SK-N-SH treated with all-trans-retinoic acid at 6 μM for 48 hours (cell line): ENCODE results near the gene CCDC38.

Experiments used
- ATAC-seq: fragments of 200-7000 bp; cut with Tn5 transposase; 3 replicates; pipeline ENCODE4 v1.9.1; 2020; ENCODE audit warnings: mild to moderate bottlenecking, moderate library complexity
- ARNTL ChIP-seq: fragments of 450-650 bp; formaldehyde crosslinking; IDR thresholded peaks from 2 replicates; pipeline ENCODE4 v1.5.0; 2020; ENCODE audit warnings: low read depth, mild to moderate bottlenecking, moderate library complexity, borderline replicate concordance
- BACH2 ChIP-seq: fragments of 250-450 bp; sonication (Bioruptor Pico); IDR thresholded peaks from 2 replicates; pipeline ENCODE4 v1.9.0; 2021; ENCODE audit warnings: mild to moderate bottlenecking, borderline replicate concordance
- CREB5 ChIP-seq: fragments of 250-450 bp; sonication (Bioruptor Pico); IDR thresholded peaks from 2 replicates; pipeline ENCODE4 v1.5.1; 2020; ENCODE audit warnings: low read depth, mild to moderate bottlenecking, moderate library complexity
- CSDC2 ChIP-seq: fragments of 250-450 bp; sonication (Bioruptor Pico); IDR thresholded peaks from 2 replicates; pipeline ENCODE4 v1.5.0; 2020; ENCODE audit warnings: mild to moderate bottlenecking, moderate library complexity
- CSRNP3 ChIP-seq: fragments of 250-450 bp; sonication (Bioruptor Pico); IDR thresholded peaks from 2 replicates; pipeline ENCODE4 v1.5.1; 2021; ENCODE audit warnings: mild to moderate bottlenecking, moderate library complexity
- ESRRG ChIP-seq: fragments of 250-450 bp; sonication (Bioruptor Pico); IDR thresholded peaks from 2 replicates; pipeline ENCODE4 v1.6.1; 2021; ENCODE audit warnings: mild to moderate bottlenecking
- ISL1 ChIP-seq: fragments of 250-450 bp; sonication (Bioruptor Pico); IDR thresholded peaks from 2 replicates; pipeline ENCODE4 v2.1.2; 2022; ENCODE audit warnings: mild to moderate bottlenecking, moderate library complexity
- POU6F1 ChIP-seq: fragments of 250-450 bp; sonication (Bioruptor Pico); IDR thresholded peaks from 2 replicates; pipeline ENCODE4 v1.8.0; 2021; ENCODE audit warnings: low read depth, mild to moderate bottlenecking, moderate library complexity, borderline replicate concordance
- PPARA ChIP-seq: fragments of 250-450 bp; sonication (Bioruptor Pico); IDR thresholded peaks from 2 replicates; pipeline ENCODE4 v1.5.0; 2020; ENCODE audit warnings: mild to moderate bottlenecking, borderline replicate concordance
- RARB ChIP-seq: fragments of 250-450 bp; sonication (Bioruptor Pico); IDR thresholded peaks from 2 replicates; pipeline ENCODE4 v1.8.0; 2021; ENCODE audit warnings: mild to moderate bottlenecking, moderate library complexity
- SNAI2 ChIP-seq: fragments of 250-450 bp; sonication (Bioruptor Pico); IDR thresholded peaks from 2 replicates; pipeline ENCODE4 v1.5.0; 2020; ENCODE audit warnings: mild to moderate bottlenecking, moderate library complexity
- TCF4 ChIP-seq: fragments of 250-450 bp; sonication (Bioruptor Pico); IDR thresholded peaks from 2 replicates; pipeline ENCODE4 v1.8.0; 2021; ENCODE audit warnings: mild to moderate bottlenecking, moderate library complexity, borderline replicate concordance
- TOX ChIP-seq: fragments of 250-450 bp; sonication (Bioruptor Pico); IDR thresholded peaks from 2 replicates; pipeline ENCODE4 v1.8.0; 2021; ENCODE audit warnings: mild to moderate bottlenecking, moderate library complexity, borderline replicate concordance
- TSHZ2 ChIP-seq: fragments of 250-450 bp; sonication (Bioruptor Pico); IDR thresholded peaks from 2 replicates; pipeline ENCODE4 v1.5.0; 2020; ENCODE audit warnings: mild to moderate bottlenecking, moderate library complexity
- ZC3H10 ChIP-seq: fragments of 250-450 bp; sonication (Bioruptor Pico); IDR thresholded peaks from 2 replicates; pipeline ENCODE4 v1.5.1; 2021; ENCODE audit warnings: mild to moderate bottlenecking, moderate library complexity
- ZFP3 ChIP-seq: fragments of 250-450 bp; sonication (Bioruptor Pico); IDR thresholded peaks from 2 replicates; pipeline ENCODE4 v1.5.0; 2020; ENCODE audit warnings: mild to moderate bottlenecking, moderate library complexity
- ZFP30 ChIP-seq: fragments of 450-650 bp; formaldehyde crosslinking; IDR thresholded peaks from 2 replicates; pipeline ENCODE4 v1.5.0; 2022; ENCODE audit warnings: mild to moderate bottlenecking, moderate library complexity
- ZNF565 ChIP-seq: fragments of 450-650 bp; formaldehyde crosslinking; conservative IDR thresholded peaks from 2 replicates; pipeline ENCODE4 v1.5.0; 2020; ENCODE audit warnings: low read depth, mild to moderate bottlenecking, moderate library complexity
- ZNF8 ChIP-seq: fragments of 450-650 bp; formaldehyde crosslinking; IDR thresholded peaks from 2 replicates; pipeline ENCODE4 v1.5.0; 2020; ENCODE audit warnings: mild to moderate bottlenecking, moderate library complexity

CCDC38 gene

GRCh38 chr12:95986635-95987570 is 44.5 kb upstream of the CCDC38 start:
- TF ChIP-seq SNAI2 (CRISPR knock-in tag), result no peak
- TF ChIP-seq ARNTL, result no peak
- TF ChIP-seq ISL1 (CRISPR knock-in tag), result no peak
- TF ChIP-seq CSDC2 (CRISPR knock-in tag), result no peak
- TF ChIP-seq ZNF8 (CRISPR knock-in tag), result no peak
- TF ChIP-seq ZFP30 (CRISPR knock-in tag), result no peak
- TF ChIP-seq ZFP3 (CRISPR knock-in tag), result no peak
- TF ChIP-seq ZNF565 (CRISPR knock-in tag), result no peak
- TF ChIP-seq, all 23 proteins: peak for 0

GRCh38 chr12:95984682-95985081 is 42.3 kb upstream of the CCDC38 start:
- no peak for ATAC-seq
- TF ChIP-seq BACH2 (CRISPR knock-in tag) (no peak), ISL1 (CRISPR knock-in tag) (no peak)

More at GRCh38 chr12:95986635-95987570, 44.5 kb upstream of the CCDC38 start:
- no peak for ATAC-seq

- no peak for ATAC-seq
- TF ChIP-seq ESRRG (no peak), ARNTL (no peak), ZC3H10 (no peak), PPARA (CRISPR knock-in tag) (no peak), BACH2 (CRISPR knock-in tag) (no peak), TSHZ2 (CRISPR knock-in tag) (no peak), CSDC2 (CRISPR knock-in tag) (no peak), TCF4 (no peak), ZNF565 (CRISPR knock-in tag) (no peak), TOX (no peak), SNAI2 (CRISPR knock-in tag) (no peak), CSRNP3 (CRISPR knock-in tag) (no peak), RARB (CRISPR knock-in tag) (no peak), ISL1 (CRISPR knock-in tag) (no peak)
Observed at GRCh38 chr12:95982602-95983001, 40.2 kb upstream of the CCDC38 start.

GRCh38 chr12:95980437-95980836 is 38.0 kb upstream of the CCDC38 start:
- ATAC-seq, result no peak
- TF ChIP-seq ISL1 (CRISPR knock-in tag) (no peak), CSDC2 (CRISPR knock-in tag) (no peak), ZFP30 (CRISPR knock-in tag) (no peak), CSRNP3 (CRISPR knock-in tag) (no peak), BACH2 (CRISPR knock-in tag) (no peak), POU6F1 (CRISPR knock-in tag) (no peak), ESRRG (no peak), ZFP3 (CRISPR knock-in tag) (no peak), ZC3H10 (no peak), TCF4 (no peak), TOX (no peak), CREB5 (CRISPR knock-in tag) (no peak), ZNF565 (CRISPR knock-in tag) (no peak), TSHZ2 (CRISPR knock-in tag) (no peak), ZNF8 (CRISPR knock-in tag) (no peak), RARB (CRISPR knock-in tag) (no peak)
